ENCODE results near the gene TRIM59.

DNA sequence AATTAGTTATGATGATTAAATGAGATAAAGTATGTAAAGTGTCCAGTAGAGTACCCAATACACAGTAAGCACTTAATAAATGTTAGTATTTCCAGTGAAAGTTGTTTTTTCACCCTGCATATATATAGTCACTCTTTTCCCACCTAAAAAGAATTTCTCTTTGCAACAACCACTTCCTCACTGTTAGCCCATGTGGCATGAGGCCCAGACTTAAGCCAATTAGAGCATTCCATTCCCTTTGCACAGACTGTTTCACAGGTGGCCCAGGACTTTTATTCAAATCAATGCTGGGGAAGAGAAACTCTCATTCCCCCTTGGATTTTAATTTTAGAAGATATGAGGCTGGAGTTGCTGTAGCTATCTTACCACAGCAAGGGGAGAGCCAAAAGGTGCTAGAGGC lies 54.3 kb downstream of the TRIM59 start:
- TF ChIP-seq, protein P1, sequence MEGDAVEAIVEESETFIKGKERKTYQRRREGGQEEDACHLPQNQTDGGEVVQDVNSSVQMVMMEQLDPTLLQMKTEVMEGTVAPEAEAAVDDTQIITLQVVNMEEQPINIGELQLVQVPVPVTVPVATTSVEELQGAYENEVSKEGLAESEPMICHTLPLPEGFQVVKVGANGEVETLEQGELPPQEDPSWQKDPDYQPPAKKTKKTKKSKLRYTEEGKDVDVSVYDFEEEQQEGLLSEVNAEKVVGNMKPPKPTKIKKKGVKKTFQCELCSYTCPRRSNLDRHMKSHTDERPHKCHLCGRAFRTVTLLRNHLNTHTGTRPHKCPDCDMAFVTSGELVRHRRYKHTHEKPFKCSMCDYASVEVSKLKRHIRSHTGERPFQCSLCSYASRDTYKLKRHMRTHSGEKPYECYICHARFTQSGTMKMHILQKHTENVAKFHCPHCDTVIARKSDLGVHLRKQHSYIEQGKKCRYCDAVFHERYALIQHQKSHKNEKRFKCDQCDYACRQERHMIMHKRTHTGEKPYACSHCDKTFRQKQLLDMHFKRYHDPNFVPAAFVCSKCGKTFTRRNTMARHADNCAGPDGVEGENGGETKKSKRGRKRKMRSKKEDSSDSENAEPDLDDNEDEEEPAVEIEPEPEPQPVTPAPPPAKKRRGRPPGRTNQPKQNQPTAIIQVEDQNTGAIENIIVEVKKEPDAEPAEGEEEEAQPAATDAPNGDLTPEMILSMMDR (IDR thresholded peaks at IDR 0.05 in 8 of 11, conservative IDR thresholded peaks at IDR 0.05 in 3 of 11) = no peak
- TF ChIP-seq POLR2A (IDR thresholded peaks at IDR 0.05) (no peak), POLR2AphosphoS5 (IDR thresholded peaks at IDR 0.05) (no peak)
